ENCODE data around the gene HP.
"Not testable (repeated sequence)": the region's sequence is repeated elsewhere in the genome, so short reads cannot be mapped to it uniquely, and the experiment has no call there.

Gene HP

GRCh38 chr16:72044296-72044695, 10.0 kb upstream of the HP start:
- H3K27ac ChIP-seq (ENCODE audit: low read length), result no peak overlapping the region

GRCh38 chr16:72044825-72045359, 9.4 kb upstream of the HP start:
- Histone ChIP-seq H3K4me1 (ENCODE audit: control insufficient read depth, low read depth, low read length) (no peaks in the 10 kb centered on the region), H3K27ac (ENCODE audit: low read length) (no peak overlapping the region), H3K9me3 (ENCODE audit: control insufficient read depth, low read depth, low read length) (no peaks in the 10 kb centered on the region)

More at GRCh38 chr16:72044296-72044695, 10.0 kb upstream of the HP start:
- Histone ChIP-seq H3K36me3 (ENCODE audit: control insufficient read depth, low read depth, low read length) (no peaks in the 10 kb centered on the region), H3K27me3 (ENCODE audit: control insufficient read depth, insufficient read depth, low read length) (no peaks in the 10 kb centered on the region), H3K9me3 (ENCODE audit: control insufficient read depth, low read depth, low read length) (no peaks in the 10 kb centered on the region), H3K4me1 (ENCODE audit: control insufficient read depth, low read depth, low read length) (no peaks in the 10 kb centered on the region), H3K9ac (ENCODE audit: low read length) (no peak overlapping the region), H3K4me3 (ENCODE audit: low read length) (no peak overlapping the region)

GRCh38 chr16:72049110-72049509, 5.2 kb upstream of the HP start:
- Histone ChIP-seq H3K4me1 (ENCODE audit: control insufficient read depth, low read depth, low read length) (no peaks in the 10 kb centered on the region), H3K36me3 (ENCODE audit: control insufficient read depth, low read depth, low read length) (no peaks in the 10 kb centered on the region), H3K9me3 (ENCODE audit: control insufficient read depth, low read depth, low read length) (no peaks in the 10 kb centered on the region), H3K27me3 (ENCODE audit: control insufficient read depth, insufficient read depth, low read length) (no peaks in the 10 kb centered on the region), H3K9ac (ENCODE audit: low read length) (no peak overlapping the region), H3K4me3 (ENCODE audit: low read length) (no peak overlapping the region), H3K27ac (ENCODE audit: low read length) (no peak overlapping the region)

More at GRCh38 chr16:72044825-72045359, 9.4 kb upstream of the HP start:
- Histone ChIP-seq H3K36me3 (ENCODE audit: control insufficient read depth, low read depth, low read length) (no peaks in the 10 kb centered on the region), H3K9ac (ENCODE audit: low read length) (no peak overlapping the region), H3K27me3 (ENCODE audit: control insufficient read depth, insufficient read depth, low read length) (no peaks in the 10 kb centered on the region), H3K4me3 (ENCODE audit: low read length) (no peak overlapping the region)

GRCh38 chr16:72050769-72051464, 3.4 kb upstream of the HP start:
- Histone ChIP-seq H3K4me1 (ENCODE audit: control insufficient read depth, low read depth, low read length) (no peaks in the 10 kb centered on the region), H3K4me3 (ENCODE audit: low read length) (no peak overlapping the region), H3K9me3 (ENCODE audit: control insufficient read depth, low read depth, low read length) (no peaks in the 10 kb centered on the region), H3K9ac (ENCODE audit: low read length) (no peak overlapping the region), H3K27me3 (ENCODE audit: control insufficient read depth, insufficient read depth, low read length) (no peaks in the 10 kb centered on the region), H3K27ac (ENCODE audit: low read length) (no peak overlapping the region), H3K36me3 (ENCODE audit: control insufficient read depth, low read depth, low read length) (no peaks in the 10 kb centered on the region)

GRCh38 chr16:72051818-72052217, 2.5 kb upstream of the HP start:
- no peak overlapping the region for H3K4me3 ChIP-seq (ENCODE audit: low read length)
- H3K9me3 ChIP-seq (ENCODE audit: control insufficient read depth, low read depth, low read length), result no peaks in the 10 kb centered on the region
- H3K27ac ChIP-seq (ENCODE audit: low read length), result no peak overlapping the region
- H3K9ac ChIP-seq (ENCODE audit: low read length), result no peak overlapping the region
- no peaks in the 10 kb centered on the region for H3K27me3 ChIP-seq (ENCODE audit: control insufficient read depth, insufficient read depth, low read length)
- no peaks in the 10 kb centered on the region for H3K4me1 ChIP-seq (ENCODE audit: control insufficient read depth, low read depth, low read length)
- H3K36me3 ChIP-seq (ENCODE audit: control insufficient read depth, low read depth, low read length), result no peaks in the 10 kb centered on the region

- Histone ChIP-seq H3K4me3 (ENCODE audit: low read length) (no peak overlapping the region), H3K36me3 (ENCODE audit: control insufficient read depth, low read depth, low read length) (no peaks in the 10 kb centered on the region), H3K4me1 (ENCODE audit: control insufficient read depth, low read depth, low read length) (no peaks in the 10 kb centered on the region), H3K27me3 (ENCODE audit: control insufficient read depth, insufficient read depth, low read length) (no peaks in the 10 kb centered on the region), H3K9me3 (ENCODE audit: control insufficient read depth, low read depth, low read length) (no peaks in the 10 kb centered on the region), H3K9ac (ENCODE audit: low read length) (no peak overlapping the region), H3K27ac (ENCODE audit: low read length) (no peak overlapping the region)
Measured at GRCh38 chr16:72055911-72056310, 1.6 kb downstream of the HP start.

- not testable (repeated sequence) for H3K9ac ChIP-seq (ENCODE audit: low read length); H3K4me3 ChIP-seq (ENCODE audit: low read length); H3K27me3 ChIP-seq (ENCODE audit: control insufficient read depth, insufficient read depth, low read length); H3K36me3 ChIP-seq (ENCODE audit: control insufficient read depth, low read depth, low read length); H3K4me1 ChIP-seq (ENCODE audit: control insufficient read depth, low read depth, low read length); H3K27ac ChIP-seq (ENCODE audit: low read length); H3K9me3 ChIP-seq (ENCODE audit: control insufficient read depth, low read depth, low read length)
Measured at GRCh38 chr16:72057313-72057712, 3.0 kb downstream of the HP start.

- not testable (repeated sequence) for H3K4me3 ChIP-seq (ENCODE audit: low read length); H3K36me3 ChIP-seq (ENCODE audit: control insufficient read depth, low read depth, low read length); H3K27me3 ChIP-seq (ENCODE audit: control insufficient read depth, insufficient read depth, low read length); H3K9me3 ChIP-seq (ENCODE audit: control insufficient read depth, low read depth, low read length); H3K4me1 ChIP-seq (ENCODE audit: control insufficient read depth, low read depth, low read length); H3K27ac ChIP-seq (ENCODE audit: low read length); H3K9ac ChIP-seq (ENCODE audit: low read length)
Measured at GRCh38 chr16:72059060-72059459, 4.8 kb downstream of the HP start.

GRCh38 chr16:72060405-72060804, 6.1 kb downstream of the HP start:
- H3K4me1 ChIP-seq (ENCODE audit: control insufficient read depth, low read depth, low read length), result no peaks in the 10 kb centered on the region
- H3K27me3 ChIP-seq (ENCODE audit: control insufficient read depth, insufficient read depth, low read length), result no peaks in the 10 kb centered on the region
- H3K36me3 ChIP-seq (ENCODE audit: control insufficient read depth, low read depth, low read length), result no peaks in the 10 kb centered on the region
- no peak overlapping the region for H3K9ac ChIP-seq (ENCODE audit: low read length)
- H3K9me3 ChIP-seq (ENCODE audit: control insufficient read depth, low read depth, low read length), result no peaks in the 10 kb centered on the region
- H3K27ac ChIP-seq (ENCODE audit: low read length), result no peak overlapping the region
- no peak overlapping the region for H3K4me3 ChIP-seq (ENCODE audit: low read length)

- H3K36me3 ChIP-seq (ENCODE audit: control insufficient read depth, low read depth, low read length), result no peaks in the 10 kb centered on the region
- H3K4me3 ChIP-seq (ENCODE audit: low read length), result no peak overlapping the region
- no peaks in the 10 kb centered on the region for H3K9me3 ChIP-seq (ENCODE audit: control insufficient read depth, low read depth, low read length)
- H3K9ac ChIP-seq (ENCODE audit: low read length), result no peak overlapping the region
- no peaks in the 10 kb centered on the region for H3K27me3 ChIP-seq (ENCODE audit: control insufficient read depth, insufficient read depth, low read length)
- H3K4me1 ChIP-seq (ENCODE audit: control insufficient read depth, low read depth, low read length), result no peaks in the 10 kb centered on the region
- H3K27ac ChIP-seq (ENCODE audit: low read length), result no peak overlapping the region
Measured at GRCh38 chr16:72061564-72061963, 7.3 kb downstream of the HP start.

- no peaks in the 10 kb centered on the region for H3K9me3 ChIP-seq (ENCODE audit: control insufficient read depth, low read depth, low read length)
- no peaks in the 10 kb centered on the region for H3K27me3 ChIP-seq (ENCODE audit: control insufficient read depth, insufficient read depth, low read length)
- no peak overlapping the region for H3K27ac ChIP-seq (ENCODE audit: low read length)
Measured at GRCh38 chr16:72064361-72064894, 10.1 kb downstream of the HP start.

GRCh38 chr16:72066747-72067146, 12.4 kb downstream of the HP start:
- Histone ChIP-seq H3K27ac (ENCODE audit: low read length) (no peak overlapping the region), H3K9ac (ENCODE audit: low read length) (no peak overlapping the region), H3K27me3 (ENCODE audit: control insufficient read depth, insufficient read depth, low read length) (no peaks in the 10 kb centered on the region), H3K4me1 (ENCODE audit: control insufficient read depth, low read depth, low read length) (no peaks in the 10 kb centered on the region), H3K4me3 (ENCODE audit: low read length) (no peak overlapping the region), H3K9me3 (ENCODE audit: control insufficient read depth, low read depth, low read length) (no peaks in the 10 kb centered on the region), H3K36me3 (ENCODE audit: control insufficient read depth, low read depth, low read length) (no peaks in the 10 kb centered on the region)

More at GRCh38 chr16:72064361-72064894, 10.1 kb downstream of the HP start:
- Histone ChIP-seq H3K4me1 (ENCODE audit: control insufficient read depth, low read depth, low read length) (no peaks in the 10 kb centered on the region), H3K4me3 (ENCODE audit: low read length) (no peak overlapping the region), H3K9ac (ENCODE audit: low read length) (no peak overlapping the region), H3K36me3 (ENCODE audit: control insufficient read depth, low read depth, low read length) (no peaks in the 10 kb centered on the region)
